Large intestine (tissue), 3 donors: ENCODE data around the gene IGSF10. TPM values are rescaled to one million over a fixed set of nuclear protein-coding genes. Genes with fewer than 3 reads are reported as not detected.

Experiments used
- DNase-seq, 2 donors: peaks; one replicate each; pipeline versions ENCODE4 v3.0.0 to v3.0.0-alpha.2; 2013
- H3K27ac ChIP-seq: one replicate; pipeline ENCODE4 v1.5.1; 2013; ENCODE audit warnings: low read length
- H3K27me3 ChIP-seq: 2 replicates; pipeline ENCODE4 v1.6.1; 2013; ENCODE audit warnings: low read length; ENCODE audit not compliant: control insufficient read depth, insufficient read depth
- H3K36me3 ChIP-seq: 2 replicates; pipeline ENCODE4 v1.6.1; 2013; ENCODE audit warnings: low read length; ENCODE audit not compliant: control insufficient read depth, insufficient read depth
- H3K4me1 ChIP-seq: one replicate; pipeline ENCODE4 v1.6.1; 2013; ENCODE audit warnings: low read length; ENCODE audit not compliant: control insufficient read depth, insufficient read depth
- H3K4me3 ChIP-seq: one replicate; pipeline ENCODE4 v1.5.1; 2013; ENCODE audit warnings: low read length
- H3K9me3 ChIP-seq: one replicate; pipeline ENCODE4 v1.6.1; 2013; ENCODE audit warnings: mild to moderate bottlenecking, low read depth, low read length, moderate library complexity; ENCODE audit not compliant: control insufficient read depth
- WGBS: methylation state at CpG from one replicate; pipeline ENCODE4 v1.1.5; 2013; ENCODE audit warnings: low lambda C conversion rate; ENCODE audit not compliant: insufficient coverage; 5-methylcytosine and 5-hydroxymethylcytosine counted together
- polyA plus RNA-seq: library from polyadenylated mRNA; unstranded; fragments of 120-200 nt; gene quantifications from one replicate; pipeline ENCODE4 v1.2.1, GENCODE V29; 2013

IGSF10 gene
- polyA plus RNA-seq, 1 donor = 1.7 TPM

GRCh38 chr3:151483488-151483887 lies 22.6 kb upstream of the IGSF10 start:
- Histone ChIP-seq H3K4me3 (no peak overlapping the region), H3K36me3 (no peaks in the 10 kb centered on the region), H3K4me1 (no peaks in the 10 kb centered on the region), H3K27ac (no peak overlapping the region), H3K9me3 (peaks cover 4% of the 10 kb centered on the region), H3K27me3 (no peaks in the 10 kb centered on the region)
- WGBS = no CpG with 5 or more reads among the region's 1 CpG
- DNase-seq = no peak

GRCh38 chr3:151480492-151480891 lies 19.6 kb upstream of the IGSF10 start:
- H3K9me3 ChIP-seq = peaks cover 4% of the 10 kb centered on the region
- no peaks in the 10 kb centered on the region for H3K4me1 ChIP-seq
- H3K4me3 ChIP-seq = no peak overlapping the region
- WGBS = no CpG with 5 or more reads among the region's 2 CpGs
- no peaks in the 10 kb centered on the region for H3K27me3 ChIP-seq
- H3K27ac ChIP-seq = no peak overlapping the region
- H3K36me3 ChIP-seq = no peaks in the 10 kb centered on the region
- DNase-seq = no peak

GRCh38 chr3:151479452-151479851 lies 18.6 kb upstream of the IGSF10 start:
- H3K4me3 ChIP-seq = no peak overlapping the region
- no peaks in the 10 kb centered on the region for H3K4me1 ChIP-seq
- H3K27me3 ChIP-seq = no peaks in the 10 kb centered on the region
- no peak overlapping the region for H3K27ac ChIP-seq
- no peak for DNase-seq
- H3K36me3 ChIP-seq = no peaks in the 10 kb centered on the region
- WGBS = no CpG with 5 or more reads among the region's 1 CpG
- H3K9me3 ChIP-seq = peaks cover 4% of the 10 kb centered on the region

- H3K9me3 ChIP-seq = peaks cover 4% of the 10 kb centered on the region
- no CpG with 5 or more reads among the region's 1 CpG for WGBS
- no peak overlapping the region for H3K4me3 ChIP-seq
- DNase-seq = no peak
- H3K27me3 ChIP-seq = no peaks in the 10 kb centered on the region
- no peaks in the 10 kb centered on the region for H3K36me3 ChIP-seq
- H3K4me1 ChIP-seq = no peaks in the 10 kb centered on the region
- no peak overlapping the region for H3K27ac ChIP-seq
Observed at GRCh38 chr3:151478335-151478697, 17.5 kb upstream of the IGSF10 start.

GRCh38 chr3:151477591-151478334 lies 16.9 kb upstream of the IGSF10 start:
- peak in 1 of 2 donors; percentile 20 for DNase-seq
- Histone ChIP-seq H3K27ac (no peak overlapping the region), H3K27me3 (no peaks in the 10 kb centered on the region), H3K36me3 (no peaks in the 10 kb centered on the region), H3K9me3 (peaks cover 4% of the 10 kb centered on the region), H3K4me3 (no peak overlapping the region), H3K4me1 (no peaks in the 10 kb centered on the region)
- WGBS = 69% methylated on average over 2 of the region's 2 CpGs

- Histone ChIP-seq H3K36me3 (no peaks in the 10 kb centered on the region), H3K27me3 (no peaks in the 10 kb centered on the region), H3K4me3 (no peak overlapping the region), H3K9me3 (no peaks in the 10 kb centered on the region), H3K27ac (no peak overlapping the region), H3K4me1 (no peaks in the 10 kb centered on the region)
- no CpG with 5 or more reads among the region's 7 CpGs for WGBS
- no peak for DNase-seq
Observed at GRCh38 chr3:151476344-151477018, 15.6 kb upstream of the IGSF10 start.

- WGBS = no CpG with 5 or more reads among the region's 9 CpGs
- Histone ChIP-seq H3K27ac (no peak overlapping the region), H3K9me3 (no peaks in the 10 kb centered on the region), H3K36me3 (no peaks in the 10 kb centered on the region), H3K4me3 (no peak overlapping the region), H3K4me1 (no peaks in the 10 kb centered on the region), H3K27me3 (no peaks in the 10 kb centered on the region)
- peak; percentile 34 to 44 for DNase-seq
Observed at GRCh38 chr3:151468284-151468917, 7.5 kb upstream of the IGSF10 start.

GRCh38 chr3:151467069-151467468 lies 6.2 kb upstream of the IGSF10 start:
- Histone ChIP-seq H3K27ac (no peak overlapping the region), H3K27me3 (no peaks in the 10 kb centered on the region), H3K9me3 (no peaks in the 10 kb centered on the region), H3K4me3 (no peak overlapping the region), H3K4me1 (no peaks in the 10 kb centered on the region), H3K36me3 (no peaks in the 10 kb centered on the region)
- WGBS = 100% methylated on average over 1 of the region's 1 CpG
- no peak for DNase-seq

GRCh38 chr3:151462991-151463390 lies 2.1 kb upstream of the IGSF10 start:
- Histone ChIP-seq H3K4me1 (no peaks in the 10 kb centered on the region), H3K9me3 (peaks cover 2% of the 10 kb centered on the region), H3K27me3 (peaks cover 9% of the 10 kb centered on the region), H3K27ac (no peak overlapping the region), H3K36me3 (no peaks in the 10 kb centered on the region), H3K4me3 (no peak overlapping the region)
- 30% methylated on average over 1 of the region's 1 CpG for WGBS
- no peak for DNase-seq

GRCh38 chr3:151462278-151462780 lies 1.5 kb upstream of the IGSF10 start:
- H3K4me3 ChIP-seq = no peak overlapping the region
- H3K27me3 ChIP-seq = peaks cover 9% of the 10 kb centered on the region
- no peak overlapping the region for H3K27ac ChIP-seq
- no CpG with 5 or more reads among the region's 6 CpGs for WGBS
- H3K36me3 ChIP-seq = no peaks in the 10 kb centered on the region
- no peaks in the 10 kb centered on the region for H3K4me1 ChIP-seq
- no peak for DNase-seq
- H3K9me3 ChIP-seq = peaks cover 2% of the 10 kb centered on the region
